NB4 (cell line): ENCODE data around the gene NT5M.

Experiments
- DNase-seq: peaks from one replicate; pipeline ENCODE4 v3.0.0; 2010; ENCODE audit warnings: low read depth
- H3K4me3 ChIP-seq: one replicate; pipeline ENCODE4 v1.5.1; 2011; ENCODE audit warnings: mild to moderate bottlenecking, low read depth, low read length, moderate library complexity
- CTCF ChIP-seq: IDR thresholded peaks from one replicate; pipeline ENCODE4 v1.5.1; 2012; ENCODE audit warnings: low read depth, low read length
- MYC ChIP-seq: IDR thresholded peaks from 2 replicates; pipeline ENCODE4 v1.6.1; 2011; ENCODE audit warnings: low read depth, low read length
- POLR2A ChIP-seq: IDR thresholded peaks from 2 replicates; pipeline ENCODE4 v1.6.1; 2011; ENCODE audit warnings: mild to moderate bottlenecking; ENCODE audit not compliant: insufficient read length; ENCODE audit errors: extremely low read depth
- TF ChIP-seq, protein P1 (sequence below): IDR thresholded peaks from 2 replicates; pipeline ENCODE4 v1.6.1; 2011; ENCODE audit warnings: low read depth, low read length

NT5M gene

DNA sequence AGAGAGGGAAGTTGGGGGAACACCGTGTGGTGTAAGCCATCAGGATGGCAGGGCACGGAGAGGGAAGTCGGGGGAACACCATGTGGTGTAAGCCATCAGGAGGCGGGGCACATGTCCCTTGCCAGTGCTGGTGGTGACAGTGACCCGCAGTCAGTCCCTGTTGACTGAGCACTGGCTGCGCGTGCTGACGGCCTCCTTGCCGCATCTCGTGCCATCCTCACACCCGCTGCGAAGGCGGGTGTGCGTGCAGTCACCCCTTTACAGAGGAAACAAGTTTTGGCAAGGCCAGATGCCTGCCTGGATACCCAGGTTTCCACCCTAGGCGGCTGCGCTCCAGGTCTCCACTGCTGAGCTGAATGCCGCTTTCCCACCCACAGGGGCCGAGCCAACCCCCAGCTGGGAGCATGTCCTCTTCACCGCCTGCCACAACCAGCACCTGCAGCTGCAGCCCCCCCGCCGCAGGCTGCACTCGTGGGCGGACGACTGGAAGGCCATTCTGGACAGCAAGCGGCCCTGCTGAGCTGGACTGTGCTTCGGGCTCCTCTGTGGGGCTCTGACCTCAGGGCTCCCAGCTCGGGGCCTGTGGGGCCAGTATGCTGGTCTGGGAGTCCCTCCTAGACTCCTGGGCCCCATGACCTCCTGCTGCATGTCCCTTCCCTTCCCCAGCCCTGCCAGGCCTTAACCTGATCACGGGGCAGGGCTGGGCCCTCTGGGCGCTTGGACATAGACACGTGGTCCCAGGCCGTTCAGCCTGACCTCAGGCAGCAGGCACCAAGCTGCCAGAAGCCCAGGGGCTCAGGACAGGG lies 43.5 kb downstream of the NT5M start:
- TF ChIP-seq, protein P1, sequence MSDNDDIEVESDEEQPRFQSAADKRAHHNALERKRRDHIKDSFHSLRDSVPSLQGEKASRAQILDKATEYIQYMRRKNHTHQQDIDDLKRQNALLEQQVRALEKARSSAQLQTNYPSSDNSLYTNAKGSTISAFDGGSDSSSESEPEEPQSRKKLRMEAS: no peak
- TF ChIP-seq POLR2A (no peak), CTCF (no peak), MYC (no peak)
- H3K4me3 ChIP-seq: no peak overlapping the region
- DNase-seq: no peak

DNA sequence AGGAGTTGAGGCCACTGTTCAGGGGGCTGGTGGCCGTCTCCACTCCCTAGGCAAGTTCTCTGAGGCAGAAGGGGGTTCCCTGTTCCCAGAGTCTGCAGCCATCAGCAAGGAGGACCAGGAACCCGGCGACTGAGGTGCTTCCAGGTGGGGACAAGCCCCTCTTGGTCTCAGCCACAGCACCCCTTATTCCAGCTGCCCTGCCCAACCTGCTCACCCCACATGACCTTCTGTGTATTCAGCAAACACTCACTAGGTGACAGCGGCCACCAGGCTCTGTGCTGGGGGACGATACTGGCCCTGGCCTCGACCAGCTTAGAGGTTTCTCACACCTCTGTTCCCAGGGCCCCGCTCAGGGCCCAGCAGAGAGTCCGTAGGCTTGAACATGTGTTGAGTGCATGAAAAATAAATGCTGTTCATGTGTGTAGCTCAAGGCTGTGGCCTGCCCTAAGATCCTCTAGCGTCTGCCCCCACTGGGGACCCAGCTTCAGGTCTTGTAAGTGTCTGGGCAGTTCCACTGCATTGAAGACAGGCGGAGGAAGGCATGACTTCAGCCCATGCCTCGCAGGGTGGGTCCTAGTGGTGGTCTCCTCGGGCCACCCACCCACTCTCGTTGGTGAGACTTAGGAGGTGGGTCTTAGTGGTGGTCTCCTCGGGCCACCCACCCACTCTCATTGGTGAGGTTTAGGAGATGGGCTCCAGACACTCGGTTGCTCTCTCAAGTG lies 44.2 kb downstream of the NT5M start:
- no peak for DNase-seq
- H3K4me3 ChIP-seq: no peak overlapping the region
- no peak for TF ChIP-seq CTCF
- TF ChIP-seq MYC: no peak
- no peak for TF ChIP-seq POLR2A
- TF ChIP-seq, protein P1: no peak

- DNase-seq: no peak
- TF ChIP-seq CTCF: no peak
- no peak for TF ChIP-seq MYC
- TF ChIP-seq, protein P1: no peak
- no peak overlapping the region for H3K4me3 ChIP-seq
Measured at GRCh38 chr17:17347956-17348871, 45.0 kb downstream of the NT5M start.

DNA sequence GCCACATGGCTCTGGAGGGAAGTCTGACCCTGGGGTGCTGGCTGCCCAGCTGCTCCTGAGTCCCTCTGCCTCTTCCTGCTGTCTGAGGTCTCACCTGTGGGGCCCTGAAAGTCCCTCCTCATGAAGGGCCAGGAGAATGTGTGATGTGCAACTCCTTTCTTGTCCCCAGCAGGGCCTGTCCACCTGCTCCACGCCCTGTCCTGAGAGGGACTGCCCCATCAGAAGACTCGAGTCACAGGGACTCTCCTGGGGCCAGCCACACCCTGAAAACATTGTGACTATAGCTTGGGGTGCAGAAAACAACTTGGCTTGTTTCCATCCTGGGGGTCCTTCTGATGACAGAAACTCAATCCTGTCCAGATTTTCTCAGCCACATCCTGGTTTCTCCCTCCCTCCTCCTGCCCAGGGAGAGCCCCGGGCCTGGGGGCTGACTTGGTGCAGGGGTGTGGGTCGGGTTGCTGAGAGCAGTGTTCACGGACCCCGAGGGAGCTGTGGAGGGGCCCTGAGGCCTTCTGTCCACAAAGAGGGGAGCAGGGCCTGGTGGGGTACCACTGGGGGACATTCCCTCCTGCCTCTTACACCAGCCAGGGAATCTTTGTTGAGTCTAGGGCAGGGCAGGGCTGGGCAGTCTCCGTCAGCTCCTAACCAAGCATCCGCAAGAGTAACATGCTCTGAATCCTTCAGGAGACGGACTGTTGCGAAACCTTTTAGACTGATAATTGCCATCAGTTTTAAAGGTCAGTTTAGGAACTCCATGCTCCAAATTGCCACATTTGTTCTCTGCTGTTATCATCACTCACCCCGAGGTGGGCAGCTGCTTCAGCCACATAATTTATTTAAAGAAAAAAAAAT lies 45.9 kb downstream of the NT5M start:
- no peak overlapping the region for H3K4me3 ChIP-seq
- TF ChIP-seq MYC (no peak), CTCF (no peak), POLR2A (no peak)
- TF ChIP-seq, protein P1: no peak
- DNase-seq: no peak

DNA sequence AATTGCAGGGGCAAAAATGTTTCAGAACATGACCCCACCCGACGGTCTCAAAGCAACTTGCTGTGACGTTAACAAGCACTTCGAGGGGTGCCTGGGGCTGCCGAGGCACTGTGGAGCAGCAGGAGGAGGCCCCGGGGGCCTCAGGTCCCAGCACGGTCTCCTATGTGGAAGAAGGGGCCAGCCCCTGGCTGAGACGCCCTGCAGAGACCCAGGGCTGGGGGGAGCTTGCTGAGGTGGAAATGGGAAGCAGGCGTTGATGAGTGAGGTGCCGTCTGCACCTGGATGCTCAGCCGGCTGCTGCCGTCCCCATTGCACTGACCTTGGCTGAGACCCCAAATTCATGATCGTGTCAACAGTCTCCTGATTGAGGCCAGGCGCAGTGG lies 46.5 kb downstream of the NT5M start:
- no peak for DNase-seq
- H3K4me3 ChIP-seq: no peak overlapping the region
- TF ChIP-seq, protein P1: no peak
- TF ChIP-seq MYC (no peak), POLR2A (no peak), CTCF (no peak)
